Spleen (tissue), 11 donors: ENCODE measurements around the gene NXPE2. TPM values are rescaled to one million over a fixed set of nuclear protein-coding genes. Genes with fewer than 3 reads are reported as not detected.

ENCODE experiments used
- DNase-seq: peaks from one replicate; pipeline ENCODE4 v3.0.0-alpha.2; 2020
- H3K27ac ChIP-seq, 8 donors: fragments of 200-600 bp; sonication (generic) in 7 of 8; 1 replicate in 4 of 8; 2 replicates in 4 of 8; pipeline versions ENCODE4 v1.5.0 to v1.8.0; 2016 to 2021; ENCODE audit warnings: inconsistent platforms in 4 of 8, mild to moderate bottlenecking in 4 of 8, moderate library complexity in 1 of 8
- H3K27me3 ChIP-seq, 7 donors: fragments of 200-600 bp; sonication (generic) in 6 of 7; replicated peaks in 1 of 7; 1 replicate in 4 of 7; 2 replicates in 3 of 7; pipeline versions ENCODE4 v1.5.0 to v1.8.0; 2016 to 2021; ENCODE audit warnings: inconsistent platforms in 3 of 7, mild to moderate bottlenecking in 1 of 7
- H3K36me3 ChIP-seq, 6 donors: fragments of 200-600 bp; sonication (generic) in 5 of 6; 1 replicate in 4 of 6; 2 replicates in 2 of 6; pipeline versions ENCODE4 v1.5.0 to v1.8.0; 2016 to 2021; ENCODE audit warnings: inconsistent platforms in 2 of 6
- H3K4me1 ChIP-seq, 6 donors: fragments of 200-600 bp; sonication (generic) in 5 of 6; 1 replicate in 3 of 6; 2 replicates in 3 of 6; pipeline versions ENCODE4 v1.5.0 to v1.8.0; 2016 to 2021; ENCODE audit warnings: inconsistent platforms in 3 of 6
- H3K4me3 ChIP-seq, 8 donors: fragments of 200-600 bp; sonication (generic) in 7 of 8; 1 replicate in 4 of 8; 2 replicates in 4 of 8; pipeline versions ENCODE4 v1.5.0 to v1.8.0; 2016 to 2021; ENCODE audit warnings: inconsistent platforms in 4 of 8, mild to moderate bottlenecking in 4 of 8, moderate library complexity in 2 of 8
- H3K9me3 ChIP-seq, 8 donors: fragments of 200-600 bp; sonication (generic) in 7 of 8; 1 replicate in 4 of 8; 2 replicates in 4 of 8; pipeline versions ENCODE4 v1.5.0 to v1.8.0; 2016 to 2021; ENCODE audit warnings: inconsistent platforms in 4 of 8
- POLR2A ChIP-seq, 3 donors: fragments of 450-650 bp; IDR thresholded peaks; one replicate each; pipeline ENCODE4 v1.5.1; 2017; ENCODE audit warnings: antibody characterized with exemption in 3 of 3, mild to moderate bottlenecking in 1 of 3
- POLR2AphosphoS5 ChIP-seq, 3 donors: sonication (generic); formaldehyde crosslinking; IDR thresholded peaks; one replicate each; pipeline ENCODE4 v1.5.1; 2017; ENCODE audit warnings: antibody characterized with exemption in 3 of 3
- WGBS, 5 donors: extraction: QIAGEN DNeasy Blood & Tissue Kit in 3 of 5; methylation state at CpG; one replicate each; pipeline versions ENCODE4 v1.1.5 to v1.1.7; 2013 to 2018; 5-methylcytosine and 5-hydroxymethylcytosine counted together
- intact Hi-C: fragments of 100-400 bp; cut with DNase I; formaldehyde crosslinking; loops from one replicate; pipeline ENCODE4 v1.15.0; 2023; ENCODE audit warnings: low total_unique reads
- polyA plus RNA-seq, 3 donors: library from polyadenylated mRNA; stranded (reverse); fragments of 200-250 nt; gene quantifications; one replicate each; pipeline ENCODE4 v1.2.1, GENCODE V29; 2013
- total RNA-seq, 7 donors: library from RNA; depleted of rRNA in 3 of 7; stranded (reverse); fragments of >200 nt in 3 of 7; fragmentation: NEBNext Ultra II Directional in 4 of 7; extraction: Animal tissue kit (Norgen Biotek cat#: 25700) in 4 of 7; gene quantifications; one replicate each; pipeline versions ENCODE4 v1.1.0 to v1.2.1, GENCODE V29; 2016 to 2021
- TF ChIP-seq, protein P1 (sequence below), 11 experiments: fragments of 200-600 bp in 7 of 11; fragments of 450-650 bp in 4 of 11; sonication (generic) in 4 of 11; IDR thresholded peaks in 8 of 11; conservative IDR thresholded peaks in 3 of 11; 1 replicate in 7 of 11; 2 replicates in 4 of 11; pipeline versions ENCODE4 v1.4.0 to v1.8.0; 2016 to 2021; ENCODE audit warnings: antibody characterized with exemption in 11 of 11, inconsistent platforms in 4 of 11, mild to moderate bottlenecking in 1 of 11
- donor health status: healthy with polysubstance abuse.
- donor health status: DM: no; HTN: no; CAD: no; lungs with moderate emphysema.
- donor health status: DM: no; HTN: no; CAD: no.
- donor health status: Bipolar disorder and iron deficiency.
- donor health status: healthy.
- donor health status: DM: no; HTN: no; CAD: no.
- donor health status: DM: yes; HTN: yes; CAD: no.

Gene NXPE2
- total and polyA plus RNA-seq, 10 donors = 0.32 to 0.52 TPM; not detected in 8

DNA sequence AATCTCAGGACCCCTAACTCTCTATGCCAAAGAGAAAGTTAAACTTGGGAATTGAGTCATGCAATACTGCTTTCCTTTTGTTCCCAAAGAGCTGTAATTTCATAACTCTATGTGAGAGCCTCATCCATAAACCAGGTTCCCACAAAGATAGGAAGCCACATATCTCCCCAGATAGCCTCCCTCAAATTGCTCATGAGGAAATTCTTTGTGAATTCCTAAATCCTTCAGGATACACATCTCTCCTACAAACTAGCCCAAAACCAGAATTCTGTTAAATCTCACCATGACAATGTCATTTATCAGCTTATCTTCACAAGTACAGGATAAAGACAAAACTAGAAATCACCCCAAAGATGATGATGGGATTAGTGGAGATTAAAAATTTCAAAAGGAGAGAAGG lies 4.7 kb upstream of the NXPE2 start:
- no peak for TF ChIP-seq POLR2AphosphoS5 (IDR thresholded peaks at IDR 0.05)
- no peak for TF ChIP-seq POLR2A (IDR thresholded peaks at IDR 0.05)
- TF ChIP-seq, protein P1, sequence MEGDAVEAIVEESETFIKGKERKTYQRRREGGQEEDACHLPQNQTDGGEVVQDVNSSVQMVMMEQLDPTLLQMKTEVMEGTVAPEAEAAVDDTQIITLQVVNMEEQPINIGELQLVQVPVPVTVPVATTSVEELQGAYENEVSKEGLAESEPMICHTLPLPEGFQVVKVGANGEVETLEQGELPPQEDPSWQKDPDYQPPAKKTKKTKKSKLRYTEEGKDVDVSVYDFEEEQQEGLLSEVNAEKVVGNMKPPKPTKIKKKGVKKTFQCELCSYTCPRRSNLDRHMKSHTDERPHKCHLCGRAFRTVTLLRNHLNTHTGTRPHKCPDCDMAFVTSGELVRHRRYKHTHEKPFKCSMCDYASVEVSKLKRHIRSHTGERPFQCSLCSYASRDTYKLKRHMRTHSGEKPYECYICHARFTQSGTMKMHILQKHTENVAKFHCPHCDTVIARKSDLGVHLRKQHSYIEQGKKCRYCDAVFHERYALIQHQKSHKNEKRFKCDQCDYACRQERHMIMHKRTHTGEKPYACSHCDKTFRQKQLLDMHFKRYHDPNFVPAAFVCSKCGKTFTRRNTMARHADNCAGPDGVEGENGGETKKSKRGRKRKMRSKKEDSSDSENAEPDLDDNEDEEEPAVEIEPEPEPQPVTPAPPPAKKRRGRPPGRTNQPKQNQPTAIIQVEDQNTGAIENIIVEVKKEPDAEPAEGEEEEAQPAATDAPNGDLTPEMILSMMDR (IDR thresholded peaks at IDR 0.05 in 8 of 11, conservative IDR thresholded peaks at IDR 0.05 in 3 of 11) = no peak
- Histone ChIP-seq H3K4me3 (no peak overlapping the region), H3K36me3 (no peaks in the 10 kb centered on the region), H3K27me3 (no peaks in the 10 kb centered on the region), H3K9me3 (peaks cover 0 to 32% (median 29%) of the 10 kb centered on the region in 8 donors), H3K27ac (no peak overlapping the region), H3K4me1 (no peaks in the 10 kb centered on the region)
- DNase-seq = no peak
- intact Hi-C loops = no loop called here

DNA sequence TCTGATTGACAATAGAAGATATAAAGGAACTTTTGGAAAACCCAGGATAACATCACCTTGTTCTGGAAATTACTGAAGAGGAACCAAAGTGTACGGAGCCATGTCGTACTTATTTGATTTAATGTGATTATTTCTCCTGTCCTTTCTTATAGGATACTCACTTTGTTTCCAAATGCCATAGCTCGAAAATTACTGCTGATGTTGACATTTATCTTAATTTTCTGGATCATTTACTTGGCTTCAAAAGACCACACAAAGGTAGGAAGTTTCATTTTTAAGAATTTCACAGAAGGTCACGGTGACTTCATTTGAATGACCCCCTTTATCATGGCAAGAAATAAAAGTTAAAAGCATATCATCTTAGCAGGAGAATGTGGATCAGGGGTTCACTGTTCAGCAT lies 1.2 kb downstream of the NXPE2 start:
- peaks cover 0 to 20% (median 11%) of the 10 kb centered on the region in 8 donors for H3K9me3 ChIP-seq
- DNase-seq = no peak
- TF ChIP-seq, protein P1 (IDR thresholded peaks at IDR 0.05 in 8 of 11, conservative IDR thresholded peaks at IDR 0.05 in 3 of 11) = no peak
- TF ChIP-seq POLR2A (IDR thresholded peaks at IDR 0.05) = no peak
- no peak for TF ChIP-seq POLR2AphosphoS5 (IDR thresholded peaks at IDR 0.05)
- no peaks in the 10 kb centered on the region for H3K36me3 ChIP-seq
- intact Hi-C loops = no loop called here
- no peaks in the 10 kb centered on the region for H3K4me1 ChIP-seq
- no peak overlapping the region for H3K27ac ChIP-seq
- H3K4me3 ChIP-seq = no peak overlapping the region
- H3K27me3 ChIP-seq = no peaks in the 10 kb centered on the region
- 65 to 86% (median 80%) methylated on average over 4 of the region's 4 CpGs for WGBS, 5 donors

- no peak overlapping the region for H3K4me3 ChIP-seq
- WGBS, 5 donors = 93 to 96% (median 94%) methylated on average over 1 of the region's 1 CpG
- no peak overlapping the region for H3K27ac ChIP-seq
- TF ChIP-seq, protein P1 (IDR thresholded peaks at IDR 0.05 in 8 of 11, conservative IDR thresholded peaks at IDR 0.05 in 3 of 11) = no peak
- TF ChIP-seq POLR2AphosphoS5 (IDR thresholded peaks at IDR 0.05) = no peak
- TF ChIP-seq POLR2A (IDR thresholded peaks at IDR 0.05) = no peak
- intact Hi-C loops = no loop called here
- no peaks in the 10 kb centered on the region for H3K27me3 ChIP-seq
- no peak for DNase-seq
- H3K9me3 ChIP-seq = peaks cover 0 to 20% (median 12%) of the 10 kb centered on the region in 8 donors
- H3K4me1 ChIP-seq = no peaks in the 10 kb centered on the region
- no peaks in the 10 kb centered on the region for H3K36me3 ChIP-seq
Observed at GRCh38 chr11:114683007-114683406, 4.7 kb downstream of the NXPE2 start.

GRCh38 chr11:114684636-114685035 lies 6.3 kb downstream of the NXPE2 start:
- peaks cover 0 to 20% (median 12%) of the 10 kb centered on the region in 8 donors for H3K9me3 ChIP-seq
- H3K4me1 ChIP-seq = no peaks in the 10 kb centered on the region
- TF ChIP-seq POLR2AphosphoS5 (IDR thresholded peaks at IDR 0.05) = no peak
- TF ChIP-seq POLR2A (IDR thresholded peaks at IDR 0.05) = no peak
- intact Hi-C loops = no loop called here
- no peak overlapping the region for H3K4me3 ChIP-seq
- no peak for DNase-seq
- H3K36me3 ChIP-seq = no peaks in the 10 kb centered on the region
- no peaks in the 10 kb centered on the region for H3K27me3 ChIP-seq
- H3K27ac ChIP-seq = no peak overlapping the region

GRCh38 chr11:114685097-114685496 lies 6.8 kb downstream of the NXPE2 start:
- TF ChIP-seq, protein P1 (IDR thresholded peaks at IDR 0.05 in 8 of 11, conservative IDR thresholded peaks at IDR 0.05 in 3 of 11) = no peak
- TF ChIP-seq POLR2AphosphoS5 (IDR thresholded peaks at IDR 0.05) (no peak), POLR2A (IDR thresholded peaks at IDR 0.05) (no peak)
- Histone ChIP-seq H3K9me3 (peaks cover 0 to 20% (median 12%) of the 10 kb centered on the region in 8 donors), H3K27ac (no peak overlapping the region), H3K4me3 (no peak overlapping the region), H3K36me3 (no peaks in the 10 kb centered on the region), H3K27me3 (no peaks in the 10 kb centered on the region), H3K4me1 (no peaks in the 10 kb centered on the region)
- WGBS, 5 donors = 95 to 100% (median 97%) methylated on average over 1 of the region's 1 CpG
- intact Hi-C loops = no loop called here
- DNase-seq = no peak
